Body of pancreas (tissue), 4 donors: ENCODE measurements around the gene P3H1.

Experiments
- CTCF ChIP-seq, 7 experiments: fragments of 450-650 bp in 4 of 7; fragments of 200-600 bp in 3 of 7; sonication (generic) in 3 of 7; IDR thresholded peaks; one replicate each; pipeline ENCODE4 v1.5.1; 2016 to 2019; ENCODE audit warnings: antibody characterized with exemption in 7 of 7
- POLR2A ChIP-seq, 3 donors: fragments of 450-650 bp; IDR thresholded peaks; one replicate each; pipeline ENCODE4 v1.6.1; 2016; ENCODE audit warnings: antibody characterized with exemption in 3 of 3, mild to moderate bottlenecking in 2 of 3

- TF ChIP-seq CTCF (IDR thresholded peaks at IDR 0.05): no peak
- no peak for TF ChIP-seq POLR2A (IDR thresholded peaks at IDR 0.05)
Observed at GRCh38 chr1:42748021-42748420, 18.8 kb downstream of the P3H1 start.
